ENCODE data around the gene CTNND2. TPM values are rescaled to one million over a fixed set of nuclear protein-coding genes. Genes with fewer than 3 reads are reported as not detected.

Gene CTNND2
- total RNA-seq, 4 donors from 2014 or later: 8.3 TPM; not detected in 3

DNA sequence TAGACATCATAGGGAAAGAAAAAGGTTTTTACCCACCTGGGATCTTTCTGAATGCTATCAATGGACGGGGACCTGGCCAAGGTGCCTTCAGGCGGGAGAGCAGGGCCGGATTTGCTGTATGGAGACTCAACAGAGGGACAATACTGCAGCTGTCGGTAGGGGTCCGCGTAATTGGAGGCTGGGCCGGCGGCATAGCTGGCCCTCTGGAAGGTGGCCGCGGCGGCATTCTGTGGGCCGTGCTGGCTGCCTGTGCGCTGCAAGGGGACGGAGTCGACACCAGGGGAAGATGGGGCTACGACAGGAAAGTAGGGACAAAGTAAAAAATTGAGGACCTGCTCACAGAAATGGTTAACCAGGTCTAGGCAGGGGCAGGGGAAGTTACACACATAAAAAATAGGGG is 557.9 kb downstream of the CTNND2 start:
- no peak for TF ChIP-seq CTCF (IDR thresholded peaks at IDR 0.05; ENCODE audit: low read depth)

DNA sequence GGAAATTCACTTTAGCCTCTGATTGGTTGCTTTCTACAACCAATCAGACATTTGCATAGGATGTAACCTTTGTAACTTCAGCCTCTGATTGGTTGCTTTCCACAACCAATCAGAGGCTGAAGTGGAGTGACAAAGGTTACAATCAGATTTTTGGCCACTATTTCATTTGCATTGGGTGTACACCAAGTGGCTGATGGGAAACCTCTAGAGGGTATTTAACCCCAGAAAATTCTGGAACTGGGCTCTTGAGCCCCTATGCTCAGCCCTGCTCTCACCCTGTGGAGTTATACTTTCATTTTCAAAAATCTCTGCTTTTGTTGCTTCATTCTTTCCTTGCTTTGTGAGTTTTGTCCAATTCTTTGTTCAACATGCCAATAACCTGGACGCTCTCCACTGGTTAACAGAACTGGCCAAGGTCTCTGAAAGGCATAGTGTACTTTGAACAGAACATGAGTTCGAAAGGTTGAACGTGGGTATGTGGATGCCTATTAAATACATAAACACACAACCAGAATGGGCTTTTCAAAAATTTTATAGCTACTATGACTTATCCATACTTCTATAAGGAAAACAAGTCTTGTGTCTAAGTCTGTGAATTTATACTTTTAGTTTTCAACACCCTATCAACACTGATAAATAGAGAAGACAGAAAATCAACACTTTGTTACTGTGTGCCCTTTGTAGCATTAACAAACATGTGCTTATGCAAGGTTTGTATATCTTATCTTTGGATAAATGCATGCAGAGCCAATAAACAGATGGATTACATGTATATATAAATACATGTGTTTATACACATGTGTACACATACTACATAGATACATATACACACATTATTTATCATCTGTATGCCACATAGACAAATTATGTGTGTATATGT is 568.1 kb downstream of the CTNND2 start:
- no peak for TF ChIP-seq CTCF (IDR thresholded peaks at IDR 0.05; ENCODE audit: low read depth)

GRCh38 chr5:11334404-11334803 is 569.8 kb downstream of the CTNND2 start:
- TF ChIP-seq CTCF (IDR thresholded peaks at IDR 0.05; ENCODE audit: low read depth): no peak

GRCh38 chr5:11329679-11330078 is 574.6 kb downstream of the CTNND2 start:
- no peak for TF ChIP-seq CTCF (IDR thresholded peaks at IDR 0.05; ENCODE audit: low read depth)

DNA sequence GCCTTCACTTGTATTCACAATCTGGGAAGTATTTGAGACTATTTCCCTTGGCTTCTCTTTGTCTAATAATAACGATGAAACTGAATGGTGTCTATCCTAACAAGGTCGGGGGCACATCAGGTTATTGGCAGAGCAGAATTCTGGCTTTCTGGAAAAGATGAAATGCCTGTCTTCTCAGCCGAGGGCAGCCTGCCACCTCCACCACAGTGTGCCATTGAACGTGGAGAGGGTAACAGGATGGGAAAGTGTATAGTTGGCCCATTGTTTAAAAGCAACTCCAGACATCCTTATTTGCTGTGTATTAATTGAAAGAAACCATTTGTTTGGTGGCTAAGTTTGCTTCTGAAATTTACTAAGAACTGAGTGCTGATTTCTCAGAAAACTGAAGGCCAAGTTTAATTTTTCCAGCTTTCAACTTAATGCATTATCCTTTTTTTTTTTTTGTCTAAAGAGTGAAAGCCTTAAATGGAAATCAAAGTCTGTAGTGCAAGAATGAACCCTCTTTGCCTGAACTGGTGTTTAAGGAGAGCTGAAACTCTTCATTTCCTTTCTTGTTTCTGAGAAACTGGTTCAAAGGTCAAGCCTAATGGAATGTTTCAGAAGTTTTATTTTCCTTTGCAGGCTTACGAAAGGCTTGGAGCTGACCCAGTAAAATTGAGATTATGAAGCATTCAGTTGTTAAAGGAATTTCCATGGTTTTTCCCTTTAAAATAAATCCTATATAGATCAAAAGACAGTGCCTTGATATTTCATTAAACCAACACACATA is 579.5 kb downstream of the CTNND2 start:
- no peak for TF ChIP-seq CTCF (IDR thresholded peaks at IDR 0.05; ENCODE audit: low read depth)

DNA sequence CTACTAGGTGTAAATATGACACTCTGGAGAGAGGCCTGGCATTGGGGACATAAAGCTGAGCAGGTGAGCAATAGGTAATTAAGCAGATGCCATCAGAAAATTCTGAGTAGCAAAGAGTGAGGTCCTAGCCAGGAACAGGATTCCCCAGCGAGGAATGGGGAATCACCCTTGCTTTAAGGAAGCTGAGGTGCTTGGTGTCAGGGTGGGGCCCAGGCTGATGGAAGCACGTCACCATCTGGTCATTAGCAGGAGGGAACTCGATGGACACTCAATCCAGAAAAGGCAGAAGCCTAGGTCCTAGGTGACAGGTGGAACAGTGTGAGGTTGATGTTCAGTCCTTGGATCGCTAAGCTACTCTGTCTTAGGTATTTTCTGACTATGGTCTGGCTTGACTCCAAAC is 580.5 kb downstream of the CTNND2 start:
- TF ChIP-seq CTCF (IDR thresholded peaks at IDR 0.05; ENCODE audit: low read depth): no peak

GRCh38 chr5:11322133-11322532 is 582.1 kb downstream of the CTNND2 start:
- TF ChIP-seq CTCF (IDR thresholded peaks at IDR 0.05; ENCODE audit: low read depth): no peak

Data from subcutaneous adipose tissue (tissue), 4 donors.